ENCODE measurements around the gene SLC6A18. TPM values are rescaled to one million over a fixed set of nuclear protein-coding genes. Genes with fewer than 3 reads are reported as not detected.
"Not testable (repeated sequence)": the region's sequence is repeated elsewhere in the genome, so short reads cannot be mapped to it uniquely, and the experiment has no call there.

The SLC6A18 gene
- polyA plus RNA-seq, 3 donors: 0.26 to 3.4 (median 2.5) TPM

DNA sequence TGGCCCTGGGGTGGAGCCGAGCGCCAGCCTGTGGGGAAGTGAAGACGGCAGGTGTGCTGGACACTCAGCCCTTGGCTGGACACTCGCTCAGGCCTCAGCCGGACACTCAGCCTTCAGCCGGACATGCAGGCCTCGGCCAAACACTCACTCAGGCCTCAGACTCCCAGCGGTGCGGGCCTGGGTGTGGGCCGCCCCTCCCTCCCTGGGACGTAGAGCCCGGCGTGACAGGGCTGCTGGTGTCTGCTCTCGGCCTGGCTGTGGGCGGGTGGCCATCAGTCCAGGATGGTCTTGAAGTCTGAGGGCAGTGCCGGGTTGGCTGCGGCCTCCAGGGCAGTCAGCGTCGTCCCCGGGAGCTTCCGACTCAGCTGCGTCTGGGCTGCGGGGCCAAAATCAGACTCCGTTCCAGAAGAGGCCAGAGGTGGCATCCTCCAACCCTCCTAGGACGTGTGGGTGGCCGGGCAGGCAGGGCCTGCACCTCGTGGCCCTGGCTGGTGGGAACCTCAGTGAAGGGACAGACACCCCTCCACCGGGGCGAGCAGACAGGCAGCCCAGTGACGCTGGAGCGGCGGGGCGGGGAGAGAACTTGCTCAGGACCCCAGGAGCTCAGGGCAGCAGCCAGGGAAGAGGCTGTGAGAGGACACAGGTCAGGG is 28.4 kb downstream of the SLC6A18 start:
- no peak for DNase-seq

DNA sequence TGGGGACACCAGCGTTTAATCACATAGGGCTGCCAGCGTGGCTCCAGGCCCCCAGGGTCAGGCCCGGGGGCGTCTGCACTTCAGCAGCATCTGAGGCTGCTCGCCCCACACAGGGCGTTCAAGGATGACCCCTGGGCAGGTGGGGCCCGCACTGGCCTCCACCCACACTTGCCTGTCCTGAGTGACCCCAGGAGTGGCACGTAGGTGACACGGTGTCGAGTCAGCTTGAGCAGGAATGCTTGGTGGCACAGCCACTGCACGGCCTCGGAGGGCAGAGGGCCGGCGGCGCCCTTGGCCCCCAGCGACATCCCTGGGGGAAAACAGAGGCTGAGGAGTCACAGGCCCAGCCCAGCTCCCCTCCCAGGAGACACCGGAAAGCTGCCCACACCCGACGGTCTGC is 29.0 kb downstream of the SLC6A18 start:
- DNase-seq: no peak

DNA sequence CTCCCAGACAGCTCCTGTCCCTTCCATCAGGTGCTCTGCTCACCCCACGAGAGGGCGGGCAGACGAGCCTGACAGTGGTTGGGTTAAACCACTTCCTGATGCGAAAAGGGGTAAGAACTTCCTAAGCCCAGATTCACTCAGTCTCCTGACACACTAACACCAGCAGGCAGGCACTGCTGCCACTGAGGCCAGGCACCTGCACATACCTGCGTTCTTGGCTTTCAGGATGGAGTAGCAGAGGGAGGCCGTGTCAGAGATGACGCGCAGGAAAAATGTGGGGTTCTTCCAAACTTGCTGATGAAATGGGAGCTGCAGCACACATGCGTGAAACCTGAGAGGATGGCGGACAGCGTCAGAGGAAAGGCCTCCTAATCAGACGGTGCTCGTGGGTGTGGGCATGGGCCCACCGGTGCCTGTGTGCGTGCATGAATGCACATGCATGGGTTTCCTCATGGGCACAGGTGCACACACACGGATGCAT is 29.9 kb downstream of the SLC6A18 start:
- no peak for DNase-seq

DNA sequence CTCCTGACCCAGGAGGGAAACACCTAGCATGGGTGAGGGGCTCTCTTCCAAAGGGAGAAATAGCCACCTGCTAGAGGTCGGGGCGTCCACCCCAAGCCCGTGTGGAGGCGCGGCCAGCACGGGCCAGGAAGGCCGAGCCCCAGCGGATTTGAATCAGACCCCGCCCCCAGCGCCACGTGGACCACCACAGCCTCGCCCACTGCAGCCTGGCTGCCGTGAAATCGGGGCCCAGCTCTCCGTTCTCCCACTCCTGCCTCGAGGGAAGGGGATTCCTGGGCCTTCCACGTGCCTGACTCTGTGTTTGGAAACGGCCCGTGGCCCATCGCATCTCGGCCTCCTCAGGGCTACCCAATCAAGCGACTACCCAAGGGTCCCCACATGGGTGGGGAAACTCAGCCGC is 31.6 kb downstream of the SLC6A18 start:
- DNase-seq: no peak

DNA sequence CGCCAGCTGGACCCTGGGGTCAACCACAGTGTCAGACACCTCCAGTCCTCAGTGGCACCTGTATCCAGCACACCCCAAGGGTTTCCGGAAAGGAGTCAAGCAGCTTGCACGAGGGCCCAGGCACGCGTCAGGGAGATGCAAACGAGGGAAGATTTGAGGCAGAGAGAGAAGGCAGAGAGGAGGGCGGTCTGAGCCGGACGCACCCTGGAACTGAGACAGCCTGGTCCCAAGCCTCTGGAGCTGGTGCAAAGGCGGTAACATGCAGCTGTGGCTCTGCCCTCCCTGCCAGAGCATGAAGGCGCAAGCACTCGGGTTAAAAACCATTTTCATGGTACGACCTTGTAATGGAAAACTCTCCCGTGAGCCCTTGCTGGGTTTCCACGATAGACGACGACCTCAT is 32.2 kb downstream of the SLC6A18 start:
- DNase-seq: no peak

DNA sequence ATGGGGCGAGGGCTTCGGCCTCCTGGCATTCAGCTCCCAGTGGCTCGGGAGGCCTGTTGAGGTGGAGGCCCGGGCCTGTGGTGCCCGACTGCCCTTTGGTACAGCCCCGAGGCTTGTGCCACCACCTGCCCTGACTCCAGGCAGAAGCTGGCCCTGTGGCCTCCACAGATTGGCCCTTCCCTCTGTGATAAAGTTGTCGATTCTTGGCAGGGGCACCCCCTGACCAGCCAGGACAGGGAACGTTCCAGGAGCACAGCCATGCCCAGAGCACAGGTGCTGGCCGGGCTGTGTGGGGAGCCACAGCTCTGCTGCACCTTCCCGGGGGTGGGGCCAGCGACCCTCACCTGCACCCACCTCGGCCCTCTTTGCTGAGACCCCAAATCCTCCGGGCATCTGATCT is 32.7 kb downstream of the SLC6A18 start:
- DNase-seq: no peak

DNA sequence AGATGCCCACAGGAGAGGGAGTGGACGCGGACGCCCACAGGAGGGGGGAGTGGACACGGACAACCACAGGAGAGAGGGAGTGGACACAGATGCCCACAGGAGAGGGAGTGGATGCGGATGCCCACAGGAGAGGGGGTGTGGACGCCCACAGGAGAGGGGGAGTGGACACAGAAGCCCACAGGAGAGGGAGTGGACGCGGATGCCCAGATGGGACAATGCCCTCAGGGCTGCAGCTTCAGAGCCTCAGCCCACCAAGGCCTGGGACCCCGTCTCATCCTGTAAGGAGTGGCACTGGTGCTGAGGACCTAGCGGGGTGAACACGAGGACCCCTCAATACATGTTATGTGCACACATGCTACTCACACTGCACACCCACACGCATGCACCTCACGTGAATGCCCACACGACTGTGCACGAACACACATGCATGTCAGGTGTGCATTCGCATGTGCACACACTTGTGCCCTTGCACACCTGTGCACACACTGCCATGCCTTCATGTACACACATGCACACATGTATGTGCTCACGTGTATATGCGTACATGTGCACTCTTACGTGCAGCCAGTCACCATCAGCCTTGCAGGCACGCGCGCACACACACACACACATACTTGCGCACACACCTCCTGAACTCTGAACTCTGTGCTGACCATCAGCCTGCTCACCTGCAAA is 34.8 kb downstream of the SLC6A18 start:
- DNase-seq: no peak

DNA sequence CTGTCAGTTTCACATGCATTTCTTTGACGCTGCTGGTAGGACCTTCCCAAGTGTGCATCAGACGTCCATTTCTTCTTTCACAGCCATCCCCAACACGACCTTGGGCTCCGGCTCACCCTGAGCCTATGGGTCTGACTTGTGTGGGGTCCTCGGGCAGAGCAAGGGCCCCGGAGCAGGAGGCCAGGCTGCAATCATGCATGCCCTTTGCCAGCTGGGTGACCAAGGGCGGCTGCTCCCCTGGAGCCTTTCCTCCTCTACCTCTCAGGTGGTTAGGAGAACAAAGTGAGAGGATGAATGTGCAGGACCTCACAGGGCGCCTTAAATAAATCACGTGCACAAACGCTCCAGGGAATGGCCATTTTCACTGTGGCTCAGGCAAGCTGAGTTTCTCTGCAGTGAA is 36.5 kb downstream of the SLC6A18 start:
- no peak for DNase-seq

DNA sequence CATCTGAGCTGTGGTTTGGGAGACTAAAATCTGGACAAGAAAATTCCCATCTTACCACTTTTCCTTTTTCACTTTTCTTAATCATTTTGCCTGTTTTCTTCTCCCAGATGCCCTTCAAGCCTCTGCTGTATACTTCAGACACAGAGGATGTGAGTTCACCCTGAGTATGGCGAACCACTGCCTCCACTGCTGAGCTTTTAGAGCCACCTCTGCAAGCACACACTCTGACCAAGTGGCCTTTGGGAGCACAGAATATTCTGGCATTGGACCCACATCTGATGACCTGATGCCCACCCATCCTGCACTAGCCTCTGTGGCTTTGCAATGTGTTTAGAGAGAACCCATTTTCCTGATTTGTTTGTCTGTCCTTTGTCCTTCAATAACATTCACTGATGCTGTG is 37.2 kb downstream of the SLC6A18 start:
- no peak for DNase-seq

DNA sequence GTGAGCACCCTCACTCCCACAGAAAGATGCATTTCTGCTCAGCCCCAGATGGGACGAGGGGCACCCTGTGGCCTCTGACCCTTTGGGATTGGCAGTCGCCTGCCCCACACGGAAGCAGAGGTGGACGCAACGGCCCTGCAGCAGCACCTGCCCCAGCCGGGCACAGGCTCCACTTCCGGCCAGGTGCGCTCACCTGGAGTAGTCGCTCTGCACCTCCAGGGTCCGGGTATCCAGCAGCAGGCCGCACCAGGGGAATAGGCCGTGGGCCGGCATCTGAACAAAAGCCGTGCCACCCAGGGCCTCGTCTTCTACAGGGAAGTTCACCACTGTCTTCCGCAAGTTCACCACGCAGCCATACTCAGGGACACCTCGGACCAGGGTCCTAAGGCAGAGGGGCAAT is 39.0 kb downstream of the SLC6A18 start:
- DNase-seq: no peak

DNA sequence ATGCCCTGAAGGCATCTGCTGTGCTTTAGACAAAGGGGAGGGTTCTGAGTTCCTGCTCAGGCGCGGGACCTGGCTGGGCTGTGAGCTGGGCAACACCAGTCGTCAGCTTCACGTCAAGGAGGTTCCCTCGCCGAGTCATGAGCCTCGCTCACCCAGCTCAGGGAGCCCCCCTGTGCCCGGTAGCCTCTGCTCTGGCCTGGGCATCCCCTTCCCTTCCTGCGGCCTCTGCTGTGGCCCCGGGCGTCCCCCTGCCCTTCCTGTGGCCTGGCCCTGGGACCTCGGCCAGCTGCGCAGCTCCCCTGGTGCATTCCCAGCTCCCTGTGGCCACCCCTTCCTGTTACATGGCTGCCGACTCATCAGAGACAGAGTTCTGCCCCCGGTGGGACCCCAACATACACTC is 39.8 kb downstream of the SLC6A18 start:
- no peak for DNase-seq

DNA sequence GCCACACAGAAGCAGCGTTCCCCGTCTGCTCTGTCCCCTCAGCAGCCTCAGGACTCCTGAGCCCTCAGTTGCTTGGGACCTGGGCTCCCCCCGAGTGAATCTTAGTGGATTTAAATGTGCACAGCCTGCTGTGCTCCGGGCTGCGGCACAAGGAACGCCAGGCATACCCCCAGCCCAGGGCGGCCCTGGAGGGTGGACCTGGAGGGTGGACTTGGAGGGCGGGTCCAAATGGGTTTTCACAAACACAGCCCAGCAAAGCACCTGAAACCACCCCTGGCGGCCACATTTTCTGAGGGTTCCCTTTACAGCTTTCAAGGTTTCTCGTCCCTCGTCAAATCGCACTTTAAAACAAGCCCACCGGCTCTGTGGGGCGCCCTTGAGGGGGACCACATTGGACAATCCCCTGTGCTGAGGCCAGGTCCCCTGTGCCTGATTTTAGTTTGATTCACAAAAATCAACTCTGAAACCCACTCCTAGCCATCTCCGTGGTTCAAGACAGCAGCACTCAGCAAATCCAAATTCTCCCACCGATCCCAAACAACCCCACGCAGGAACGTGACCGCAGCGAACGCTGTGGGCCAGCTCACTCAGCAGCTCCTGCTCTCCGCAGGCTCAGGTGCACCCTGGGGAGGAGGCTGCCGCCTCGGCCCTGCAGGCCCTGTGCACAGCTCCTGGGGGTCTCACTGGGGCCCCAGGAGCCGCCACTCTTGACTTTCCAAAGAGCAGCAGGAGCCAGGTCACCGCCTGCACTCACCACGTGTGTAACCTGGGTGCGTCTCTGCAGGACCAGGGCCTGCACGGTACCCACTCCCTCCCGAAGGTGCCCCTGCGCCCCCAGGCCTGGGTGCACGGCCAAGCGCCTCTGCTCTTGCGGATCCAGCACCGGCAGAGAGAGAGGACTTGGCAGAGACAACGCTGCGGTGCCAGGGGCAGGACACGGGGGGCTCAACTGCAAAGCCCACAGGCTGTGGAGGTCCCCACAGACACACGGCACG is 40.6 kb downstream of the SLC6A18 start:
- no peak for DNase-seq

DNA sequence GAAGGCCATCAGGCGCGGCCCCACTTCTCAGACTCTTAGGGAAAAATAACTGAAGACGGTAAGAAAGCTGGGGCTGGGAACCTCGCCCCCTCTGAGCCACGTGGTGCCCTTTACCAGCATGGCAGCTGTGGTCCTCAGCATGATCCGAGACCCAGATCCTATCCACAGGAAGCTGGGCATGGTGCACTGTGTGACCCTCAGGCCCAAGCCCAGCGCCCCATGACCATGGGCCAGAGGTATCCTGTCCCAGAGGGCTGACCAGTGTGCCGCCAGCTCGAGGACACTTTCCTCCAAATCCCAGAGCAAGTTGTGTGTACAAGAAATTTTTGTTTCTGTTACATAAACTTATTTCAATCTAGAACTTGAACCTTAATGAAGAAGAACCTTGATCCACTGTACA is 41.6 kb downstream of the SLC6A18 start:
- DNase-seq: no peak

DNA sequence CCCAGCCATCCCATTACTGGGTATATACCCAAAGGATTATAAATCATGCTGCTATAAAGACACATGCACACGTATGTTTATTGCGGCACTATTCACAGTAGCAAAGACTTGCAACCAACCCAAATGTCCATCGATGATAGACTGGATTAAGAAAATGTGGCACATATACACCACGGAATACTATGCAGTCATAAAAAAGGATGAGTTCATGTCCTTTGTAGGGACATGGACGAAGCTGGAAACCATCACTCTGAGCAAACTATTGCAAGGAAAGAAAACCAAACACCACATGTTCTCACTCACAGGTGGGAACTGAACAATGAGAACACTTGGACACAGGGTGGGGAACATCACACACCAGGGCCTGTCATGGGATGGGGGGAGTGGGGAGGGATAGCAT is 42.3 kb downstream of the SLC6A18 start:
- DNase-seq: not testable (repeated sequence)

DNA sequence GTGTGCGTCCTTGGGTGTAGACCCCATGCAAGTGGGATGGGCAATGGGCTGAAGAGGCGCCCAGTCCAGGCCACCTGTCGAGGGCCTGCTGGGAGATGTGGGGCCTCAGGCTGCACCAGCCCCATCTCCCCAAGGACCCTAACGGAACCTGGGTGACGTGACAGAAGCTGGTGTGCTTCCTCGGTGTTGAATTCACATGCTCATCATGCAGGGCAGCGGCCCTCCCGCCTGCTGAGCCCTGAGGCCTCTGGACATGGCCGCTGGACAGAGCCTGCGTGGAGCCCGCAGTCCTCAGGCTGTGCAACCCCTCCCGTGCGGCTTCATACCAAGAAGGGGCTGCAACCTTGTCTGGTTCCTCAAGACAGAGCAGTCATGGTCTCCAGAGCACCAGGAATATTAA is 42.9 kb downstream of the SLC6A18 start:
- DNase-seq: no peak

DNA sequence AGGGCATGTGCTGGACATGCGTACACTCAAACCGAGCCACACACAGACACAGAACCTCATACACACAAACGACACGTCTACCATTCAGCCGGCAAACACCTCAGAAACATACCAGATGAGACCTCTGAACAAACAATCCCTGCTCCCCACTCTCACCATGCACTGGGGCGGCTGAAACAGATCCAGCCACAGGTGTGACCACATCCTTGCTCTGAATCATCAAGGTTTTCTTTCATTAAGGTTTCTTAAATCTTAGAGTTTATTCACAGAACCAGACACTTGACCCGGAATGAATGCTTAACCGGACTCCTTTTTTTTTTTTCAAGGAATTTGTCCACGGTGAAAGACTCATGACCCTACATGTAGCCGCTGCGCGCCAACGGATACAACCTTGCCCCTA is 43.5 kb downstream of the SLC6A18 start:
- DNase-seq: no peak

DNA sequence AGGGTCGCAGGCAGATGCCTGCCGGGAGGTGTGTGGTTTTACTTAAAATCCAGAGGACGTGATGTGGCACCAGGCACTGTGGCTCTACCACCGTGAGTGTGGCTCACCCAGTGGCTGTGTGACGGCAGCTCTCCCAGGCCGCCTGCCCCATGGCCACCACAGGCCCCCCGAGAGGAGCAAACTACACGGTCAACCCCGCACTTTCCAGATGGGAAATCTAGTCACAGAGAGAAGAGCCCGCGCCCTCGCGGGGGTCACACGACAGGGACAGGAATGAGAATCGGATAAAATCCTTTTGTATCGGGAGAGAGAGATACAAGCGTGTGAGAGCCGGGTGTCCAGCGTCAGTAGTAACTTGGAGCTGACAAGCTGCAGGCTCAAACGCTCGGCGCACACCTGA is 45.2 kb downstream of the SLC6A18 start:
- DNase-seq: no peak

DNA sequence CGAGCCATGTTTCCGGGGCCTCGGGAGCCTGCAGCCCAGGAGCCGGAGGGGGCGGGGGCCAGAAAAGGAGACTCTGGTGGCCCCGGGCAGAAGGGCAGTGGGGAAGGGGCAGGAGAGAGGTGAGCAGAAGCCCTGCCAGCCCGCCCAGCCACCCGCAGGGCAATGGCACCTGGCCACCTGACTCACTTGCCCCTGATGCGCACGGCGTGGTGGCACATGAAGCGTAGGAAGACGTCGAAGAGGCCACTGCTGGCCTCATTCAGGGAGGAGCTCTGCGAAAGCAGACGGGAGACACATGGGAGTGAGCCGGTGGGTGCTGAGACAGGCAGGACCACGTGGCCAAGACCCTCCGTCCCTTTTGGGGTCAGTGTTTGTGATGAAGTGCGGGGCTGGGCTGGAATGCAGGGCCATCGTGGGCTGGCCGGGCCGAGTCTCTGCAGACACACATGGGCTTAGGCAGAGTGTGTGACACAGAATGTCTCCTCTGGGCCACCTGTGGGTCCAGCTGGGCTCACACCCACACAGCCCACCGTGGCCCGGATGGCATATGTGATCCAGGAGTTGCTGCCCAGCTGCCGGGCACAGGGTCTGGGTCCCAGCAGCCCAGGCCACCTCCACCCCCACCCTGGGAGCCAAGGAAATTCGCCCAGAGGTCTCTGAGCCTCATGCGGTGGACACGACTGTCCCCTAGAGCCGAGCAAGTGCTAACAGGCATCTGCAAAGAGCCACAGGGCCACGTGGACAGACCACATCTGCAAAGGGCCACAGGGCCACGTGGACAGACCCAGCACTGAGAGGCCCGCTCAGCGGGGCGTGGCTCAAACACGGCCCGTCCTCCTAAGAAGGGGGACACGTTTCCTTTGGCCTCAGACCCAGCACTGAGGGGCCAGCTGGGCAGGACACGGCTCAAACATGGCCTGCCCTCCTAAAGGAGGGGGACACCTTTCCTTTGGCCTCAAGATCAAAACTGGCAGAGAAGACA is 46.0 kb downstream of the SLC6A18 start:
- DNase-seq: no peak

DNA sequence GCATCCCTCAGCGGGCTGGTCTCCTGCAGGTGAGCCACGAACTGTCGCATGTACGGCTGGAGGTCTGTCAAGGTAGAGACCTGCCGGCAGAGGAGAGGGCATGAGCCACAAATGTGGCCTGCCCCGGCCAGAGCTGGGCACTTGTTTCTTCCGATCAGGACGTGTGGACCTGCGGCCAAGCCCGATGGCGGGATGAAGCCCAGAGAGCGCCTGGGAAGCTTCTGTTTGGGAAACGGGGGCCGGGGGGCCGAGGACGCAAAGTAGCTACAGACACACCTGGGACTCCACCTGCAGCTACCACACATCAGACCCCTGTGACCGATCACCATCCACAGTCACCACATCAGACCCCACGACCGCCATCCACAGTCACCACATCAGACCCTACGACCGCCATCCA is 47.0 kb downstream of the SLC6A18 start:
- no peak for DNase-seq

DNA sequence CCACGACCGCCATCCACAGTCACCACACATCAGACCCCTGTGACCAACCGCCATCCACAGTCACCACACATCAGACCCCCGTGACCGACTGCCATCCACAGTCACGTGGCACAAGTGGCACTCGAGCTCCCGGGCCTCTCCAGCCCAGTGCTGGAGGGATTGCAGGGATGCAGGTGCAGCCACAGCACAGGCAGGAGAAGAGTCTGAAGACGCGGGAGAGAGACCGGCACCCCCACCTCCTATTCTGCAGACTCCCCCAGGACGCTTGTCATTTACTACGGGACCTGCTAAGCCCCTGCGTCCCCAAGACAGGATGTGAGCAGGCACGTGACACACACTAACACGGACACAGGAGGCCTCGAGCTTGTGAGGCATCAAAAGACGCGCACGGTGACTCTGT is 48.6 kb downstream of the SLC6A18 start:
- DNase-seq: no peak

DNA sequence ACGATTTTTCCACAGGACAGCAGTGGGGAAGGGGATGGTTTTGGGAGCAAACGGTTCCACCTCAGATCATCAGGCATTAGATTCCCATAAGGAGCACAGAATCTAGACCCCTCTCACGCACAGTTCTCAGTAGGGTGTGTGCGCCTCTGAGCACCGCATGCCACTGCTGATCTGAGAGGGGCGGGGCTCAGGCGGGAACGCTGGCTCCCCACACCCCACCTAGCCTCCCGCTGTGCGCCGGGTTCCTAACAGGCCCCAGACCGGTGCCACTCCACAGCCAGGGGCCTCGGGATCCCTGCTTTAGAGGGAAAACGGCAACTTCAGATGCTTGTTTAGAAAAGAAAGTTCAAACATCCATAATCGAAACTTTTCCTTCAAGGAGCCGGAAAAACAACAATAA is 49.3 kb downstream of the SLC6A18 start:
- DNase-seq: no peak

Data from renal pelvis (tissue), 4 donors.